ENCODE measurements around the gene TSPAN18.

DNA sequence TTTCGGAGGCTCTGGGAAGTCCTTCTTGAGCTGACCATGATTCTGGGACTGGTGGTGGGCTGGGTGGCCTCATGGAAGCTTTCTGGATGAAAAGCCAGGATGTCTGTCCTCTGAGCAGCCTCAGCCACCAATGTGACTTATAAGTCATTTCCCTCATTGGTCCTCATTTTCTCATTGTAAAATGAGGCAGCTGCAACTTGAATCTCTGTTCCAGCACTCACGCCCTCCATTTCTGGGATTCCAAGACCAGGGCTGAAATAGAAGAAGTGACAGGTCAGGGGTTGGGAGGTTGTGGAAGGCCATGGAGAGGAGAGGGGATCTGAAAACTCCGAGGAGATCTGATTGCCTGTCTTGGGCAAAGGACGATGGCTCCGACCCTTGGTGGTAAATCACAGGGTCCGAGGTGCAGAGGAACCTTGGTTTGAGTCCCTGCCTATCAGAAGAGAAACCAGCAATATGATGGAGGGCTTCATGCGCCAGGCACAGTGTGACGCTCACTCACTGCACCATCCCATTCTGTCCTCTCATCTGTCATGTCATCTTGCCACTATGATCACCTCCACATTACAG lies 38.3 kb downstream of the TSPAN18 start:
- TF ChIP-seq, protein P1, sequence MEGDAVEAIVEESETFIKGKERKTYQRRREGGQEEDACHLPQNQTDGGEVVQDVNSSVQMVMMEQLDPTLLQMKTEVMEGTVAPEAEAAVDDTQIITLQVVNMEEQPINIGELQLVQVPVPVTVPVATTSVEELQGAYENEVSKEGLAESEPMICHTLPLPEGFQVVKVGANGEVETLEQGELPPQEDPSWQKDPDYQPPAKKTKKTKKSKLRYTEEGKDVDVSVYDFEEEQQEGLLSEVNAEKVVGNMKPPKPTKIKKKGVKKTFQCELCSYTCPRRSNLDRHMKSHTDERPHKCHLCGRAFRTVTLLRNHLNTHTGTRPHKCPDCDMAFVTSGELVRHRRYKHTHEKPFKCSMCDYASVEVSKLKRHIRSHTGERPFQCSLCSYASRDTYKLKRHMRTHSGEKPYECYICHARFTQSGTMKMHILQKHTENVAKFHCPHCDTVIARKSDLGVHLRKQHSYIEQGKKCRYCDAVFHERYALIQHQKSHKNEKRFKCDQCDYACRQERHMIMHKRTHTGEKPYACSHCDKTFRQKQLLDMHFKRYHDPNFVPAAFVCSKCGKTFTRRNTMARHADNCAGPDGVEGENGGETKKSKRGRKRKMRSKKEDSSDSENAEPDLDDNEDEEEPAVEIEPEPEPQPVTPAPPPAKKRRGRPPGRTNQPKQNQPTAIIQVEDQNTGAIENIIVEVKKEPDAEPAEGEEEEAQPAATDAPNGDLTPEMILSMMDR (tag by site-specific recombination; IDR thresholded peaks at IDR 0.05): no peak
- TF ChIP-seq SP2 (tag by site-specific recombination; IDR thresholded peaks at IDR 0.05): no peak
- no peak for TF ChIP-seq ZNF155 (tag by site-specific recombination; IDR thresholded peaks at IDR 0.05)
- no peak for TF ChIP-seq HOXD13 (CRISPR knock-in tag; IDR thresholded peaks at IDR 0.05; ENCODE audit: borderline replicate concordance)
- TF ChIP-seq ZNF416 (tag by site-specific recombination; IDR thresholded peaks at IDR 0.05): no peak
- TF ChIP-seq ZFP41 (tag by site-specific recombination; IDR thresholded peaks at IDR 0.05; ENCODE audit: borderline replicate concordance): no peak
- TF ChIP-seq ZNF121 (tag by site-specific recombination; IDR thresholded peaks at IDR 0.05): no peak
- no peak for TF ChIP-seq ZNF555 (tag by site-specific recombination; conservative IDR thresholded peaks at IDR 0.05)
- no peak for TF ChIP-seq ZNF302 (tag by site-specific recombination; IDR thresholded peaks at IDR 0.05; ENCODE audit: low read depth)
- TF ChIP-seq, protein P2, sequence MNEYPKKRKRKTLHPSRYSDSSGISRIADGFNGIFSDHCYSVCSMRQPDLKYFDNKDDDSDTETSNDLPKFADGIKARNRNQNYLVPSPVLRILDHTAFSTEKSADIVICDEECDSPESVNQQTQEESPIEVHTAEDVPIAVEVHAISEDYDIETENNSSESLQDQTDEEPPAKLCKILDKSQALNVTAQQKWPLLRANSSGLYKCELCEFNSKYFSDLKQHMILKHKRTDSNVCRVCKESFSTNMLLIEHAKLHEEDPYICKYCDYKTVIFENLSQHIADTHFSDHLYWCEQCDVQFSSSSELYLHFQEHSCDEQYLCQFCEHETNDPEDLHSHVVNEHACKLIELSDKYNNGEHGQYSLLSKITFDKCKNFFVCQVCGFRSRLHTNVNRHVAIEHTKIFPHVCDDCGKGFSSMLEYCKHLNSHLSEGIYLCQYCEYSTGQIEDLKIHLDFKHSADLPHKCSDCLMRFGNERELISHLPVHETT (tag by site-specific recombination; IDR thresholded peaks at IDR 0.05): no peak
- no peak for TF ChIP-seq ZNF324 (tag by site-specific recombination; IDR thresholded peaks at IDR 0.05)
- no peak for TF ChIP-seq ZBTB1 (tag by site-specific recombination; IDR thresholded peaks at IDR 0.05)
- TF ChIP-seq, protein P3, sequence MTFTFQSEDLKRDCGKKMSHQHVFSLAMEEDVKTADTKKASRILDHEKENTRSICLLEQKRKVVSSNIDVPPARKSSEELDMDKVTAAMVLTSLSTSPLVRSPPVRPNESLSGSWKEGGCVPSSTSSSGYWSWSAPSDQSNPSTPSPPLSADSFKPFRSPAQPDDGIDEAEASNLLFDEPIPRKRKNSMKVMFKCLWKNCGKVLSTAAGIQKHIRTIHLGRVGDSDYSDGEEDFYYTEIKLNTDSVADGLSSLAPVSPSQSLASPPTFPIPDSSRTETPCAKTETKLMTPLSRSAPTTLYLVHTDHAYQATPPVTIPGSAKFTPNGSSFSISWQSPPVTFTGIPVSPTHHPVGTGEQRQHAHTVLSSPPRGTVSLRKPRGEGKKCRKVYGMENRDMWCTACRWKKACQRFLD (tag by site-specific recombination; IDR thresholded peaks at IDR 0.05): no peak
